ENCODE measurements around the gene ST6GALNAC1. TPM values are rescaled to one million over a fixed set of nuclear protein-coding genes. Genes with fewer than 3 reads are reported as not detected.

The ST6GALNAC1 gene
- total and polyA plus RNA-seq, 2 of the 8 experiments (the other 6 are each of a cell fraction or from before 2014, with no cell fraction given) = not detected

DNA sequence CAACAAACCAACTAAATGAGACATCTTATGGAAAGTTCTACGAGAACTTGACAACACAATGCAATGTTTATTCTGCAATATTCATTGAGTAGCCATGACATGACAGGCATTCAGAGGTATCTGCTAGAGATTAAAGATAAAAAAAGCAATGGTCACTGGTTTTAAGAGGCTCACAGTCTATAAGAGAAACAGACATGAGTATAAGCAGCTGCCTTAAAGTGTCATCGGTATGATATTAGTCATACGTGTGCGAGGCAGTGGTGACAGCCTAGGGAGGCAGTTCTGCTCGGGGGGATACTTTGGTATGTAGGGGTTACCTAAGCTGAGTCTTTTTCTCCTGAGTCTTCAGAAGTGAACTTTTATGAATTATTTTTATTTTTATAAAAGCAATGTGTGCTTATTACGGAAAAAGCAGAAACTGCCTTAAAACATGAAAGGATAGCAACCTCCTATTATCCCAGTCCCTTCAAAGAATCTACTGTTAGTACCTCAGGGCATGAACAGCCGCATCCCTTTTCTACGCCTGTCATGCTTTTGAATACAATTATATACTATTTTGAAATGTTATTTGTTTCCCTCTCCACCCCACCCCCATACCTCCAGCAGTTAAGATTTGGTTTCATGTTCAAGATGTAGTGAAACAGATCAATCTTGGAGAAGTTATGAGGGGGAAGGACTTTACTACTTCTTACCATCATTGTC lies 7.7 kb downstream of the ST6GALNAC1 start (continued):
- no peak for TF ChIP-seq CTCF (IDR thresholded peaks at IDR 0.05; ENCODE audit: control extremely low read depth in 1 of 3, insufficient read depth in 1 of 3, low read depth in 1 of 3, low read length in 3 of 3)
- TF ChIP-seq JUN (IDR thresholded peaks at IDR 0.05; ENCODE audit: low read depth, low read length) = no peak
- TF ChIP-seq SAP30 (IDR thresholded peaks at IDR 0.05; ENCODE audit: insufficient read depth, insufficient replicate concordance, low read length) = no peak
- no peak for TF ChIP-seq JUND (IDR thresholded peaks at IDR 0.05; ENCODE audit: low read length)
- TF ChIP-seq CBX8 (IDR thresholded peaks at IDR 0.05; ENCODE audit: borderline replicate concordance, low read depth, low read length) = no peak
- TF ChIP-seq RFX5 (IDR thresholded peaks at IDR 0.05; ENCODE audit: borderline replicate concordance, low read depth, low read length) = no peak
- no peak for TF ChIP-seq RBBP5 (IDR thresholded peaks at IDR 0.05; ENCODE audit: borderline replicate concordance, low read depth, low read length)
